HG03432 (cell line): ENCODE results near the gene GSDME.
A peak's percentile ranks its signal among the peaks of the same experiment; 100 is the strongest.

ENCODE experiments used
- ATAC-seq: cut with Tn5 transposase; IDR thresholded peaks from one replicate; pipeline ENCODE4 v1.9.1; 2021; ENCODE audit warnings: mild to moderate bottlenecking, moderate library complexity; ENCODE audit not compliant: unreplicated experiment

GSDME gene

GRCh38 chr7:24723178-24723530, 34.1 kb downstream of the GSDME start:
- ATAC-seq, result no peak

- ATAC-seq, result no peak
Observed at GRCh38 chr7:24722386-24723177, 34.7 kb downstream of the GSDME start.

GRCh38 chr7:24721481-24722001, 35.7 kb downstream of the GSDME start:
- no peak for ATAC-seq

GRCh38 chr7:24720283-24720682, 37.0 kb downstream of the GSDME start:
- no peak for ATAC-seq

GRCh38 chr7:24718977-24719491, 38.2 kb downstream of the GSDME start:
- peak; percentile 57 for ATAC-seq

GRCh38 chr7:24718431-24718831, 38.8 kb downstream of the GSDME start:
- ATAC-seq, result peak; percentile 3

GRCh38 chr7:24717694-24718320, 39.5 kb downstream of the GSDME start:
- no peak for ATAC-seq

GRCh38 chr7:24717247-24717622, 40.0 kb downstream of the GSDME start:
- ATAC-seq, result no peak

- no peak for ATAC-seq
Observed at GRCh38 chr7:24716480-24717246, 40.6 kb downstream of the GSDME start.

- peak; percentile 58 for ATAC-seq
Observed at GRCh38 chr7:24715661-24716479, 41.4 kb downstream of the GSDME start.

GRCh38 chr7:24715171-24715570, 42.1 kb downstream of the GSDME start:
- ATAC-seq, result peak; percentile 8

GRCh38 chr7:24714676-24715010, 42.6 kb downstream of the GSDME start:
- no peak for ATAC-seq

GRCh38 chr7:24713850-24714675, 43.2 kb downstream of the GSDME start:
- no peak for ATAC-seq

GRCh38 chr7:24713039-24713793, 44.0 kb downstream of the GSDME start:
- no peak for ATAC-seq

GRCh38 chr7:24709585-24710360, 47.5 kb downstream of the GSDME start:
- no peak for ATAC-seq

GRCh38 chr7:24709051-24709450, 48.2 kb downstream of the GSDME start:
- no peak for ATAC-seq

GRCh38 chr7:24707988-24708615, 49.2 kb downstream of the GSDME start:
- no peak for ATAC-seq
